NCI-H187 treated with DMSO at 0.1 percent for 48 hours (cell line): ENCODE data around the gene CD4.
"Not testable (repeated sequence)": the region's sequence is repeated elsewhere in the genome, so short reads cannot be mapped to it uniquely, and the experiment has no call there.

Source experiments
- DNase-seq: peaks from one replicate; lab custom pipeline; 2025; lab: John Stamatoyannopoulos, UW

The CD4 gene

DNA sequence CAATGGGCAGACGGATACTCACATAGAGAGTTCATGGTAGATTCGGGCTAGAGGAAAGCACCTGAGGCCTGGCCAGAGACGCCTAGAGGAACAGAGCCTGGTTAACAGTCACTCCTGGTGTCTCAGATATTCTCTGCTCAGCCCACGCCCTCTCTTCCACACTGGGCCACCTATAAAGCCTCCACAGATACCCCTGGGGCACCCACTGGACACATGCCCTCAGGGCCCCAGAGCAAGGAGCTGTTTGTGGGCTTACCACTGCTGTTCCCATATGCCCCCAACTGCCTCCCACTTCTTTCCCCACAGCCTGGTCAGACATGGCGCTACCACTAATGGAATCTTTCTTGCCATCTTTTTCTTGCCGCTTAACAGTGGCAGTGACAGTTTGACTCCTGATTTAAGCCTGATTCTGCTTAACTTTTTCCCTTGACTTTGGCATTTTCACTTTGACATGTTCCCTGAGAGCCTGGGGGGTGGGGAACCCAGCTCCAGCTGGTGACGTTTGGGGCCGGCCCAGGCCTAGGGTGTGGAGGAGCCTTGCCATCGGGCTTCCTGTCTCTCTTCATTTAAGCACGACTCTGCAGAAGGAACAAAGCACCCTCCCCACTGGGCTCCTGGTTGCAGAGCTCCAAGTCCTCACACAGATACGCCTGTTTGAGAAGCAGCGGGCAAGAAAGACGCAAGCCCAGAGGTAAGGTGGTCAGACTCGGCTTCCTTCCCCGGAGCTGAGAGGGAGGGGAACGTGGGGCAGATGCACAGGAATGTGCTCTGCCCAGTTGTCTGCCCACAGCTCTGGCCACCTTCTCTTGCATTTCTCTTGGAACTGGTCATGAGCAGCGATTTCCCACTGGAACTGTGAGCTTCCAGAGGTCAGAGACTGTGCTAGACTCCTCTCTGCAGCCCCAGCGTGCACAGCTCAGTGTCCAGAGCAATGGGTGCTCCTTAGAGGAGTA lies at the start of gene CD4:
Gene CD4 (plus strand): TSS at position 557 of the 953 bp plus-strand sequence. CDS start 10,611 bp downstream, outside the sequence.
- DNase-seq = no peak

DNA sequence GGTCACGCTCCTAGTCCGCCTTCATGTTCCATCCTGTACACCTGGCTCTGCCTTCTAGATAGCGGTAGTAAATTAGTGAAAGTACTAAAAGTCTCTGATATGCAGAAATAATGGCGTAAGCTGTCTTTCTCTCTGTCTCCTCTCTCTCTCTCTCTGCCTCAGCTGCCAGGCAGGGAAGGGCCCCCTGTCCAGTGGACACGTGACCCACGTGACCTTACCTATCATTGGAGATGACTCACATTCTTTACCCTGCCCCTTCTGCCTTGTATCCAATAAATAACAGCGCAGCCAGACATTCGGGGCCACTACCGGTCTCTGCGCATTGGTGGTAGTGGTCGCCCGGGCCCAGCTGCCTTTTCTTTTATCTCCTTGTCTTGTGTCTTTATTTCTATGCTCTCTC lies 47.2 kb upstream of the CD4 start:
- DNase-seq = not testable (repeated sequence)

DNA sequence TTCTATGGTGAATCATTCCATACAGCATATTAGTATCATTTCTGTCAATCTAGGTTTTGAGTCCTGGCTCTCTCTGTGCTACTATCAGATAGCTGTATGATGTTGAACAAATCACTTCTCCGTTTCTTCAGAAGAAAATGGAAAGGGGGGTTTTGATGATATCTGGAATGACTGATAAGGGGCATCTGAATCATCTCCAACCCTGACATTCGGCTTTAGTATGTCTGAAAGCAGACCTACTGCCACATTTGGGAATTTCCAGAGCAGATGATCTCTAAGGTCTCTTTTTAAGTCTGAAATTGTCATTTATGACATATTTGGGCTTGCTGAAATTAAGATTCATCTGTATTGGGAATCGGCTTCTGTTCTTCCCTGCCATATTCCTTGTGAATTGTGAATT lies 46.5 kb upstream of the CD4 start:
- DNase-seq = no peak

- DNase-seq = not testable (repeated sequence)
Observed at GRCh38 chr12:6743300-6743699, 46.0 kb upstream of the CD4 start.

DNA sequence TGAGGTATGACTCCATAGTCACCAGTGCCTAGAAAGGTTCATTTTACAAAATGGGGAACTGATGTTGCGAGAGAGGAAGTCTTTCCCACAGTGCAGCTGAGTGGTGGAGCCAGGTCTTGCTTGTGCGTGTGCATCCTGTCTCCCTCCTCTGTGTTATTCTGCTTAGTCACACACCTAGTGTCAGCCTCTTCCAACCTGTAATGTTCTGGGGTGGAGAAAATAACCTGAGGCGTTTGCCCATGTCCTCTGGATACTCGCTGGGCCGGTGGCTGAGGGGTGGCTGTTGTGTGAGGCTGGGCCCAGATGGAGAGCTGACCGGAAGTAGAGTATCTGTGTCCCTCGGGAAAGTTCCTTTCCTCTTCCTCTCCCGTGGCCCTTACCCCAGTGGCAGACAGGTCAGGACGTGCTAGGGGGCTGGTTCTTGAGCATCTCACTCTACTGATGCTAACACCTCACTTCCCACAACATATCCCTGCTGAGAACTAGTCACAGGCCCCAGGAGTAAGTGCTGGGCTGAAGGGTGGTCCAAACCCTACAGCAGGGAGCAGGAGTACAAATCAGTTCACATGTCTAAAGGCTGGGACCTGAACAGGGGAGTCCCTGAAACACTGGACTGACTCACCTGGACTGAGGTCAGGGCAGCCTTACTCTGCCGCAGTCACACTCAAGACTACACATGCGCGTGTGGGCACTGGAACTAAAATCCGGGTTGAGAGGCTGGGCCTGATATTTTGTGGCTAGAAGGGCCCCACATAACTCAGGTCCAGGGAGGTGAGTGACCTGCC lies 43.4 kb upstream of the CD4 start:
- DNase-seq = no peak

DNA sequence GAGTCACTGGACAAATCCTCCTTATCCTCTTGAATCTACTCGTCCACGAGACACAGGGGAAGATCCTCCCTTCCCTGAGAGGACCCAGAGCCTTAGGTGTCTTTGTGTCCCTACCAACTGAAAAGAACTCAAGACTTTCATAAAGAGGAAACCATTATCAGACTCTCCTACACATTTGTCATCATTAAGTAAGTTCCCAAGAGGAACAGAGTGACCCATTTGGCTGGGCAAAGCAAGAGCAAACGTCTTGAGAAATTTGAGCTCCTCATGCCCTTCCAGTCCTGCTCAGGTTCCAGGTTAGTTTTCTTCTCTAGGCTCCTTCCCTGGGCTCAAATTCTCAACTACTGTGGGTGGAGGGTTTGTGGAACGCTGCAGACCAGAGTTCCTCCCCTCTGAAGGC lies 42.1 kb upstream of the CD4 start:
- no peak for DNase-seq

DNA sequence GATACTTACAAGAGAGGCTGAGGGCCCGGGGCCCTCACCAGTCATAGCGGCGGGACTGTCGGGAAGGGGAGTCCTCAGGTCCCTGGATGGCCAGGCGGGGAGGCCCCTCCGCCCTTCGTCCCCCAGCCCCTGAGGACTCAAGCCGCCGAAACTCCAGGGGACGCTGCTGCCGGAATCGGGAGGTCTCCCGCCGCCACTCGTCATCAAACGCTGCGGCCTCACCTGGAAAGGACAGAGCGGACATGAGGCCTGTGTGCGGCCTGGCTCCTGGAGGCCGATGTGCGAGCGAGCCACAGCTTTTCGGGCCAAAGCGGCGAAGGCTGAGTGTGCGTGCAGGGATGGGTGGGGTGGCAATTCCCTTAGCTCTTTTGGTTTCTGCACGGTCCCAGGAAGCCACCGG lies 40.6 kb upstream of the CD4 start:
- no peak for DNase-seq

DNA sequence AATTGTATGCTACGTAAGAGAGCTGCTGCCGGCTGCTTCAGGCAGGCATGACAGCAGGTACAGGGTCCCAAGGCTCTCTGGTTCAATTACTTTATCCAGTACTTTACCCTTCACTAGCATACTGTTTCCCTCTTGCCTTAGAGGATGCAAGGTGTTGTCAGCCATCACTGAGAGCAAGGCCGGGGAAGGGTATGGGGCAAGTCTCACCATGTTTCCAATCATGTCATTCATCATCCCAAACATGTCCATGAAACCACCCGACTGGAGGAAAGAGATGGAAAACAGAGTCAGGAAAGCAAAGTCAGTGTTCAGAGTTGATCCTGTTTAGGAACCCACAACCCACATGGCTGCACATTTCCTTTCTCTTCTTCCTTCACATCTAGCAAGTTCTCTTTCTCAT lies 38.8 kb upstream of the CD4 start:
- no peak for DNase-seq

DNA sequence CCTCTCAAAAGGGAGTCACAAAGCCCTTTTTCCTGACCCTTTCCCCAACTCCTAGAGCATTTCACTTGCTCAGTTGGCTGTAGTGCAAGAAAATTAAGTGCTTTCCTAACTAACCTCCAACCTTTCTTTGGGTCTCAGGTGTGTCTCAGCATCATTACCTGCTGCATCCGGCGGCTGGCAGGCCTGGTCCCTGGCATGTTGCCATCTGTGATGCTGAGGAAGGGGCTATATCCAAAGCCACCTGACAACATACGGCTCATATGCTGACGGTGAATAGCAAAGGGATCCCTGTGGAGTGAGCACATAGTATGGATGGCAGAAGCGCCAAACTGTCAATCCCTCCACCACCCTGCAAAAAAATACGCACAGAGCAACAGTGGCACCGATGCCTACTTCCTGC lies 37.6 kb upstream of the CD4 start:
- DNase-seq = no peak

GRCh38 chr12:6752167-6752920 lies 37.0 kb upstream of the CD4 start:
- no peak for DNase-seq

- DNase-seq = peak; percentile 83
Observed at GRCh38 chr12:6752921-6753771, 36.2 kb upstream of the CD4 start, which contains the start of gene MLF2. Gene MLF2 (minus strand): TSS chr12:6753141. CDS start chr12:6752334, 807 bp downstream.

DNA sequence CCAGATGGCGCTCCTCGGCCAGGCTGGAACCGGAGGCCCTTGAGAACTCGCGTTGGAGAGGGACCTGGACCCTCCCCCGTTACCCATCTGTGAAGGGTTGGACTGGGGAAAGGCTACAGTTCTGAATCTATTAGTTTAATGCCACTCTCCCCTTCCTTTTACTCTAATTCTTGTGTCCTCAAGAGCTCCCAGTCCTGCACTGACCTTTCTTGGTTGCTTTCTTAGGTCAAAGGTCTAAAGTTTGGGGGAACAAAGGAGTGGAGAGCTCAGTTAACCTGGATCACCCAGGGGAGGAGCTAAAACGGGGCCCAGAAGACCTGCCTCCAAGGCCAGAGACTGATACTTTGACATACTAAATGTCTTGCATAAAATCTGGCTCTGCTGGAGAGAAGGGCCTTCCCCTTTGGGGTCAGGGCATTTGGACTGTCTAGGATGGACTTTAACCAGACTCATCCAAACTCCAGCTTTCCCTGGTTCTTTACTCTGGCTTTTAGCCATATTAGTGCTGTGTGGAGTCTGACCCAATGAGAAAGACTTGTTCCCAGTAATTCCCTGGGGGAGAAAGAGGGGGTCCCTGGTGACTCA lies 35.5 kb upstream of the CD4 start:
- DNase-seq = no peak

GRCh38 chr12:6754411-6754810 lies 34.9 kb upstream of the CD4 start:
- no peak for DNase-seq

GRCh38 chr12:6757028-6757690 lies 32.2 kb upstream of the CD4 start:
- DNase-seq = no peak

- DNase-seq = no peak
Observed at GRCh38 chr12:6758506-6759095, 30.7 kb upstream of the CD4 start.

DNA sequence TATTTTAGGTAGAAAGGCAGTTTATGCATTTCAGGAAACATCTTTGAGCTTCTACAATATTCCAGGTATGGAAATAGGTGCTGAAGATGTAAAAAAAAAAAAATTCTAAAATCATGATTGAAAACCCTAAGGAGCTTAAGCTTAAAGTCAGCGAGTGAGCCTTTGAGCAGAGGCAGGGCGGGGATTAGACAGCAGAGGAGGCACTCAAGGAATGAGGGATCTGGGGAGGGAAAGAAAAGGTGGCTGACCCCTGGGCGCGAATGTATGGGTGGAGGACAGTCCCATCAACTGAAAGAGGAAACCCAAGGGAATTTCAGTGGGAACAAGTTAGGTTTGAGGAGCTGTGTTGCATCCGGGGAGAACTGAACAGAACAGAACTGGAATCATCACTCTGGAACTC lies 29.6 kb upstream of the CD4 start:
- DNase-seq = no peak

GRCh38 chr12:6763380-6763779 lies 25.9 kb upstream of the CD4 start:
- DNase-seq = no peak

DNA sequence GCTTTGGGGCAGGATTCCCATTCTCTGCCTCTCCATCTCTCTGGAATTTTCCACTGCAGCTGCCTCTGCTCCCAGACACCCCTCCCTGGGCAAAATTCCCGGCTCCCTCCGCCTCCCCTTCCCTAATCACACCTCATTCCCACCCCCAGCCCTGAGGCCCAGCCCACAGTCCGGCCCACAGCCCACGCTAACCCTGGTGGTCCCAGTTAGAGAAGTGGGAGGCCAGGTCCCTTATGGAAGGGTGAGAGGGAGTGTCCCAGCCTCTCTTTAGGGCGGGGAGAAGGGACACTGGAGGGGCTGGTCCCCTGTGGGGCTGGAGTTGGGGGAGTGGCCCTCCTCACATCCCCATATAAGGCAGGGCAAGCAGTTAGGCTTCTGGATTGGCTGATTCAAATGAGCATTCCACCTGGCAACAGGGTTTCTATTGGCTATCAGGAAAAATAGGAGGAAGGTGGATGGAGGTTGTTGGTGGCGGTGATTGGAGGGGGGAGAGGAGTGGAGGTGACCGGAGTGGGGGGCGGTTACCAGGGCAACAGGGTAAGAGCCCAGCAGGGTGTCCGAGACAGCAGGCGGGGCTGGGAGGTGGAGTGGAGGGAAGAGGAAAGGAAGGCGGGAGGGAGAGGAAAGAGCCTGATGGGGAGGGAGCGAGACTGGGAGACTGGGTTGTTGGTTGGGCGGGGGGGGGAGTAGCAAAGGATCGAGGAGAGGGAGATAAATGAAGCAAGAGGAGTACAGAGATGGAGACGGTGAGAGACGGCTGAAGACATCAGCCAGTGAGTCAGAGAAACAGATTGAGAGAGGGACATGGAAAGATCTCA lies 25.1 kb upstream of the CD4 start:
- DNase-seq = peak; percentile 98

- no peak for DNase-seq
Observed at GRCh38 chr12:6765048-6765633, 24.2 kb upstream of the CD4 start.
